AG04449 (cell line): ENCODE data around the gene PRDM11.

Source experiments
- CTCF ChIA-PET: fragments of 350-600 bp; formaldehyde crosslinking; extraction: SDS; loops from one replicate; lab custom pipeline; 2021; ENCODE audit warnings: antibody characterized with exemption; lab: Yijun Ruan, JAX
- POLR2A ChIA-PET: fragments of 400-600, 350-600 bp; formaldehyde crosslinking; extraction: SDS; loops from one replicate; lab custom pipeline; 2020; ENCODE audit warnings: antibody characterized with exemption, inconsistent platforms; lab: Yijun Ruan, JAX
- DNase-seq: peaks from one replicate; pipeline ENCODE4 v3.0.0-alpha.2; 2010; ENCODE audit warnings: low read depth, low spot score
- H3K4me3 ChIP-seq: 2 replicates; pipeline ENCODE4 v1.5.1; 2011; ENCODE audit warnings: low read depth, mild to moderate bottlenecking, control low read depth, low read length
- TF ChIP-seq, protein P1 (sequence below): IDR thresholded peaks from one replicate; pipeline ENCODE4 v1.5.1; 2011; ENCODE audit warnings: mild to moderate bottlenecking, moderate library complexity, low read length, control low read depth, inconsistent platforms; ENCODE audit not compliant: insufficient read depth; ENCODE audit errors: missing control alignments

PRDM11 gene

DNA sequence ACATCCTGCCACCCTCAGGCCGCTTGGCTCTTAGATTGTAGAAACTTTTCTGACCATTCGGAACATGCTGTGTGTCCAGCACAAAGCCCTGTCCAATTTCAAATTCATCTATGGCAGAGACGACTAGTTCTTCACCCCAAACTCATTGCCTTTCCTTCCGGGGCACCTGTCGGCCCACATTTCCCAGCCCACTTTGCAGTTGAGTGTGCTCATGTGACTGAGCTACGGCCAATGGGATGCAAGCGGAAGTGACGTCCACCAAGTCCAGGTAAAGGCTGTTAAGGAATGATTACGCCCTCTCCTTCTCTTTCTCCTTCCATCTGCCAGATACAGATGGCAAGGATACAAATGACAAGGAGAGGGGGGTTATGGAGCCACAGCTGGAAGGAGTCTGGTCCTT, 107.2 kb downstream of the PRDM11 start:
- no peak for DNase-seq
- no peak overlapping the region for H3K4me3 ChIP-seq
- CTCF ChIA-PET = interaction anchor here (1.7 to 3.1 kb wide), 8 partner anchors 11 to 143 kb away, joined by 6 to 37 read pairs (median 10); no protein-coding TSS in a partner anchor
- TF ChIP-seq, protein P1, sequence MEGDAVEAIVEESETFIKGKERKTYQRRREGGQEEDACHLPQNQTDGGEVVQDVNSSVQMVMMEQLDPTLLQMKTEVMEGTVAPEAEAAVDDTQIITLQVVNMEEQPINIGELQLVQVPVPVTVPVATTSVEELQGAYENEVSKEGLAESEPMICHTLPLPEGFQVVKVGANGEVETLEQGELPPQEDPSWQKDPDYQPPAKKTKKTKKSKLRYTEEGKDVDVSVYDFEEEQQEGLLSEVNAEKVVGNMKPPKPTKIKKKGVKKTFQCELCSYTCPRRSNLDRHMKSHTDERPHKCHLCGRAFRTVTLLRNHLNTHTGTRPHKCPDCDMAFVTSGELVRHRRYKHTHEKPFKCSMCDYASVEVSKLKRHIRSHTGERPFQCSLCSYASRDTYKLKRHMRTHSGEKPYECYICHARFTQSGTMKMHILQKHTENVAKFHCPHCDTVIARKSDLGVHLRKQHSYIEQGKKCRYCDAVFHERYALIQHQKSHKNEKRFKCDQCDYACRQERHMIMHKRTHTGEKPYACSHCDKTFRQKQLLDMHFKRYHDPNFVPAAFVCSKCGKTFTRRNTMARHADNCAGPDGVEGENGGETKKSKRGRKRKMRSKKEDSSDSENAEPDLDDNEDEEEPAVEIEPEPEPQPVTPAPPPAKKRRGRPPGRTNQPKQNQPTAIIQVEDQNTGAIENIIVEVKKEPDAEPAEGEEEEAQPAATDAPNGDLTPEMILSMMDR = no peak
- POLR2A ChIA-PET = no interaction called here

DNA sequence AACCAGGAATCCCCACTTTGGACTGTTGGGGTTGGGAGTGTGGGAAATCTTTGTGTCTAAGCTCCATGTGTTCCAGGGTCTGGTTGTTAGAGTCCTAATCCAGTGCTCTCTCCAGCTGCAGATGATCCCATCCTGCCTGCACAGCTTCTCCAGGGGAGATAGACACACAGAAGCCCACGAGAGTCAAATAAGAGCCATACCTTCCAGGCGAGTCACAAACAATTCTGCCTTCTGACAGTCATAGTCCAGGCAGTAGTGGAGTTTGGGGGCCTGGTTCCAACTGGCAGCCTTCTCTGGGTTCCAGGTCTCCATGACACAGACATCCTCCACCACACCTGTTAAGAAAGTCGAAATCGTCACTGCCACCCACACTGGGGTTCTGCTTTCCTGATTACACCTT, 107.6 kb downstream of the PRDM11 start:
- H3K4me3 ChIP-seq = no peak overlapping the region
- TF ChIP-seq, protein P1 = no peak
- ChIA-PET CTCF (interaction anchor here (2.4 to 3.1 kb wide), 4 partner anchors 11 to 34 kb away, joined by 7 to 37 read pairs (median 21); no protein-coding TSS in a partner anchor), POLR2A (no interaction called here)
- no peak for DNase-seq

DNA sequence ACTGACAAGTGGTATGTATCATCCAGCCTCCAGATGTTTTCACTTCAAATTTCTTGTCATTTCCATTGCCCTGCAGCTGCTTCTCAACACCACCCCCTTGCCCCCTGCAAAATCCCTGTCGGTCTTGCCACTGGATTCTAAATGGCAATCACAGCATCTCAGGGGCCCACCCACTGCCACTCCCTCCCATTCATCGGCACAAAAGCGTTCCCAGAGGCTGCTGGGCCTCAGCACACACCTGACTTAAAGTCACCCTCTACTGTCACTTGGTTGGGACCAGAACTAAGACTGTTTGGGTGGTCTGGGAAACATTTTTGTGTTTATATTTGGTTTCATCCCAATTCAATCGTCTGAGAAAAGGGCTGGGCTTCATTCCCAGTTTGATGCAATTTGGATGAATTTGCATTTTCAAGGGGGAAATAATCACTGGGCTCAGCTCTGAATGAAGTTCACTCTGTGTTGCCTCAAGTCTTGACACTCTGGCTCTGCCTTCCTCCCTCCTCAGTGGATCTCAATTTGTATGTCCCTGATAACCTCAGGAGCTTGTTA, 112.6 kb downstream of the PRDM11 start:
- H3K4me3 ChIP-seq = no peak overlapping the region
- ChIA-PET POLR2A (no interaction called here), CTCF (interaction anchor here (1.4 kb wide), 1 partner anchor 156 kb away, joined by 4 read pairs; no protein-coding TSS in a partner anchor)
- no peak for DNase-seq
- TF ChIP-seq, protein P1 = no peak

DNA sequence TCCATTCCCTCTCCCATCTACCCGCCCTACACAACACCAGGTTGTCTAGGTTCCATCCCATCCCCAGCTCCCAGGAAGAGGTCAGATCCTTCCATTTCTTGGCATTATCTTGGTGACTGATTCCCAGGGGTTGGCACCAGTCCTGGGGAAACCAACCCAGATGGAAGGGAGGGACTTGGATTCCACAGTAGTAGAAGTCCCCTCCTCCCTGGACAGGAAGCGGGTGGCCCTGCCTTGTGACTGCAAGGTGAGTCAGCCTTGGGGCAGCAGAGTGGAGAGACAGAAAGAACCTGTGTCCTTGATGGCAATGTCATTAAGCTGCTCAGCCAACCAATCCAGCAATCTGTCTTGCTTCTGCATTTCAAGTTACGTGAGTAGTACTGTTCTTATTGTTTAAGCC, 113.2 kb downstream of the PRDM11 start:
- ChIA-PET POLR2A (no interaction called here), CTCF (interaction anchor here (0.9 kb wide), 1 partner anchor 155 kb away, joined by 3 read pairs; no protein-coding TSS in a partner anchor)
- no peak overlapping the region for H3K4me3 ChIP-seq
- TF ChIP-seq, protein P1 = no peak
- no peak for DNase-seq

DNA sequence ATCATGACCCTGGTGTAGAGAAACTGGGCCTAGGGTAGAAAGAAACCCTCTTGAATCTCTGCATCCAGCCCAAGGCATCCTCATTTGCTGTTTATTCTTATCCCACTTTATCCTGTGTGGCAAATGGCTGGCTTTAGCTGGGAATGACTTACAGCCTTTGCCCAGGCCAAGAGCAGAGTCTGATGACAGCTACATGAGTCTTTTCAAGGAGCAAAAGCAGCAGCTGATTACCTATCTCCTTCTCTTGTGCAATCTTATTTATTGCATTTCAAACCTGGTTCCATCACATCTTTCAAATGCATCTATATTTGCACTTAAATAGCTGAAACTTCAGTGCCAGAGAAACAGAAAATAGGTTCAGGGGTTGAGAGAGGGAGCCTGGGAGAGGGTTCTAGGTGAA, 113.6 kb downstream of the PRDM11 start:
- TF ChIP-seq, protein P1 = no peak
- DNase-seq = no peak
- CTCF ChIA-PET = interaction anchor here (0.9 kb wide), 2 partner anchors 15 to 155 kb away, joined by 3 to 4 read pairs; no protein-coding TSS in a partner anchor
- H3K4me3 ChIP-seq = no peak overlapping the region
- POLR2A ChIA-PET = no interaction called here

DNA sequence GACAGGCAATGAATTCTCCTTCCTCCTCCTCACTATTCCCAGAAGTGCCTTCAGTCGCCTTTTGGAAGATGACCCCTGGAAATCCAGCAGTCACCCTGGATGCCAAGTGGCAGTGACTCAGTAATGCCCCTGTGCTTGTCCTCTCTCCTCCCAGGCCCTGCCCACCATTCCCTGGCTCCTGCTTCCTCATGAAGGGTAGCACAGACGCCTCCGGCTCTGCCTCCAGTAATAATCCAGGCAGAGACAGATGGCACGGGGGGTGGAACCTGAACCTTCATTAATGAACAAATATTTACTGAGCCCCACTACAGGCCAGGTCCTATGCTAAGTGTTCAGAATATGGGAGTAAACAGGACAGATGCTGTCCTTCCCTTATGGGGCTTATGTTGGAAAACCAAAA, 116.5 kb downstream of the PRDM11 start:
- ChIA-PET POLR2A (no interaction called here), CTCF (no interaction called here)
- DNase-seq = no peak
- H3K4me3 ChIP-seq = no peak overlapping the region
- TF ChIP-seq, protein P1 = no peak
